ENCODE measurements around the gene ATP6V0E2.

ATP6V0E2 gene

DNA sequence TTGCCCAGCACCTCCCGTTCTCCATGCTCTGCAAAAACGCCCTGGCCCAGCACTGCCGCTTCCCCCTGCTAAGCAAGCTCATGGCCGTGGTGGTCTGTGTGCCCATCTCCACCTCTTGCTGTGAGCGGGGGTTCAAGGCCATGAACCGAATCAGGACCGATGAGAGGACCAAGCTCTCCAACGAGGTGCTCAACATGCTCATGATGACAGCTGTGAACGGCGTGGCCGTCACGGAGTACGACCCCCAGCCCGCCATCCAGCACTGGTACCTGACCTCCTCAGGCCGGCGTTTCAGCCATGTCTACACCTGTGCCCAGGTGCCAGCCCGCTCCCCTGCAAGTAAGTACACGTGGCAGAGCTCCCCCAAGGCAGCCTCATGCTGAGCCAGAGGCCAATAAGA lies 11.6 kb upstream of the ATP6V0E2 start:
- no peak overlapping the region for H3K4me3 ChIP-seq (ENCODE audit: low read depth, low read length)
- in situ Hi-C loops (cut with HindIII; ENCODE audit: low sequenced_read_pairs): no loop called here
- DNase-seq (ENCODE audit: low read depth): no peak
- TF ChIP-seq, protein P1, sequence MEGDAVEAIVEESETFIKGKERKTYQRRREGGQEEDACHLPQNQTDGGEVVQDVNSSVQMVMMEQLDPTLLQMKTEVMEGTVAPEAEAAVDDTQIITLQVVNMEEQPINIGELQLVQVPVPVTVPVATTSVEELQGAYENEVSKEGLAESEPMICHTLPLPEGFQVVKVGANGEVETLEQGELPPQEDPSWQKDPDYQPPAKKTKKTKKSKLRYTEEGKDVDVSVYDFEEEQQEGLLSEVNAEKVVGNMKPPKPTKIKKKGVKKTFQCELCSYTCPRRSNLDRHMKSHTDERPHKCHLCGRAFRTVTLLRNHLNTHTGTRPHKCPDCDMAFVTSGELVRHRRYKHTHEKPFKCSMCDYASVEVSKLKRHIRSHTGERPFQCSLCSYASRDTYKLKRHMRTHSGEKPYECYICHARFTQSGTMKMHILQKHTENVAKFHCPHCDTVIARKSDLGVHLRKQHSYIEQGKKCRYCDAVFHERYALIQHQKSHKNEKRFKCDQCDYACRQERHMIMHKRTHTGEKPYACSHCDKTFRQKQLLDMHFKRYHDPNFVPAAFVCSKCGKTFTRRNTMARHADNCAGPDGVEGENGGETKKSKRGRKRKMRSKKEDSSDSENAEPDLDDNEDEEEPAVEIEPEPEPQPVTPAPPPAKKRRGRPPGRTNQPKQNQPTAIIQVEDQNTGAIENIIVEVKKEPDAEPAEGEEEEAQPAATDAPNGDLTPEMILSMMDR (IDR thresholded peaks at IDR 0.05; ENCODE audit: low read depth, low read length, missing control alignments): no peak

DNA sequence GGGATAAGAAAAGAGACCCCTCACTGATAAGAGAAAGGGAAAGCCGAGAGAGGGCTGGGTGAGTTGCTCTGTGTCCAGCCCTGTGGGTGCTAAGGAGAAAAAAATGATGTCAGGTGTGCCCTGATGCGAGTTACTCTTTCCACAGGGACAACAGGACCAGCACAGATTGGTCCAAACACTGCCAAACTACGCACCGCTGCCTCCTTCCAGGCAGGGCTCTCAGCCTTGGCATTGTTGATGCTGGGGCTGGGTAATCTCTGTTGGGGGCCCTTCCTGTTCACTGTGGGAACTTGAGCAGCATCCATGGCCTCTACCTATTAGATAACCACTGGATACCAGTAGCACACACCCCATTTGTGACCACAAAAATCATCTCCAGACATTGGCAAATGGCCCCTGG lies 10.3 kb upstream of the ATP6V0E2 start:
- H3K4me3 ChIP-seq (ENCODE audit: low read depth, low read length): no peak overlapping the region
- in situ Hi-C loops (cut with HindIII; ENCODE audit: low sequenced_read_pairs): no loop called here
- TF ChIP-seq, protein P1 (IDR thresholded peaks at IDR 0.05; ENCODE audit: low read depth, low read length, missing control alignments): no peak
- no peak for DNase-seq (ENCODE audit: low read depth)

DNA sequence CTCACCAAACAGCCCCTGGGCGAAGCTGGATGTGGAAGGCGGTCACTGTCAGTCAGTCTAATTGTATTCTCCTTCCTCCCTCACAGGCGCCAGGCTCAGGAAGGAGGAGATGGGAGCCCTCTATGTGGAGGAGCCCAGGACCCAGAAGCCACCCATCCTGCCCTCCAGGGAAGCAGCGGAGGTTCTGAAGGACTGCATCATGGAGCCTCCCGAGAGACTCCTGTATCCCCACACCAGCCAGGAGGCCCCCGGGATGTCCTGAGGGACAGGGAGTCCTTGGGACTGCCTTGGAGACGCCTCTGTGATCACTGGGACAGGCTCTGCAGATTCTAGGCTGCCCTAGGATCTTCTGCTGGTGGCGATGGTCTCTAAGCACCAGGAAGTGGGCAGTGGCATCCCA lies 9.7 kb upstream of the ATP6V0E2 start:
- in situ Hi-C loops (cut with HindIII; ENCODE audit: low sequenced_read_pairs): no loop called here
- H3K4me3 ChIP-seq (ENCODE audit: low read depth, low read length): no peak overlapping the region
- no peak for DNase-seq (ENCODE audit: low read depth)
- TF ChIP-seq, protein P1 (IDR thresholded peaks at IDR 0.05; ENCODE audit: low read depth, low read length, missing control alignments): no peak

DNA sequence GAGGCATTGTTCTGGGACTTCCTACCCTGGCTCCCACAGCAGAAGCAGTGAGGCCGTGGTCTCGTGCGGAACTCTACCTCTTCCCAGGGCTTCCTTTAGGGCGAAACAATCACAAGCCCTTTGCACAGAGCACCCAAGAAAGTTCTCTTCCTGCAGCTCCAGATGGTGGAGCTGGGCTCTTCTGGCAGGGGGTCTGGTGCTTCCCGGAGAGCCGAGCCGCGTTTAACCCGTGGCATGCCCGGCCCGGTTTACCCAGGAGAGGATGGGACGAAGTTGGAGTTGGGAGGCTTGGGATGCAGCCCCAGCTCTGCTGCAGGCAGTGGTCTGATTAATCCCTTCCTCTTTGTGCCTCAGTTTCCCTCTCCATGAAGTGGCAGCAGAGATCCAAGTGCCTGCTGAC lies 9.0 kb upstream of the ATP6V0E2 start:
- H3K4me3 ChIP-seq (ENCODE audit: low read depth, low read length): no peak overlapping the region
- no peak for DNase-seq (ENCODE audit: low read depth)
- in situ Hi-C loops (cut with HindIII; ENCODE audit: low sequenced_read_pairs): no loop called here
- TF ChIP-seq, protein P1 (IDR thresholded peaks at IDR 0.05; ENCODE audit: low read depth, low read length, missing control alignments): no peak

DNA sequence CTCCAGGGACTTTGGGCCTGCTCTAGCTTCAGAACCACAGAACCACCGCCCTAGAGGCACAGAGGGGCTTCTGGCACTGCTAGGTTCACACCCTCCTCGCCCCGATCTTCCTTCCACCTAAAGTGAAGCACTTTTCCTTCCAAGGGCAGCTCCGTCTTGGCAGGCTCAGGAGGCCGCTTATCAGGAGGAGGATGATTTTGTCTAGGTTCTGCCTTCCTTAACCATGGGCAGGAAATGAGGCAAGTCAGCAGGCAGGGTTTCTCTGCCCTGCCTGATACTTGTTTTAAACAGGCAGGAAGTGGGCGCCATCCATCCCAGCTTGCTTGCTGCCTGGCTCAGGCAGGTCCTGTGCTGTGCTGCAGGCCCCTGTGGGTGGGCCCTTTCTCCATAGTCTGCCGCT lies 8.3 kb upstream of the ATP6V0E2 start:
- in situ Hi-C loops (cut with HindIII; ENCODE audit: low sequenced_read_pairs): no loop called here
- TF ChIP-seq, protein P1 (IDR thresholded peaks at IDR 0.05; ENCODE audit: low read depth, low read length, missing control alignments): no peak
- no peak for DNase-seq (ENCODE audit: low read depth)
- no peak overlapping the region for H3K4me3 ChIP-seq (ENCODE audit: low read depth, low read length)

DNA sequence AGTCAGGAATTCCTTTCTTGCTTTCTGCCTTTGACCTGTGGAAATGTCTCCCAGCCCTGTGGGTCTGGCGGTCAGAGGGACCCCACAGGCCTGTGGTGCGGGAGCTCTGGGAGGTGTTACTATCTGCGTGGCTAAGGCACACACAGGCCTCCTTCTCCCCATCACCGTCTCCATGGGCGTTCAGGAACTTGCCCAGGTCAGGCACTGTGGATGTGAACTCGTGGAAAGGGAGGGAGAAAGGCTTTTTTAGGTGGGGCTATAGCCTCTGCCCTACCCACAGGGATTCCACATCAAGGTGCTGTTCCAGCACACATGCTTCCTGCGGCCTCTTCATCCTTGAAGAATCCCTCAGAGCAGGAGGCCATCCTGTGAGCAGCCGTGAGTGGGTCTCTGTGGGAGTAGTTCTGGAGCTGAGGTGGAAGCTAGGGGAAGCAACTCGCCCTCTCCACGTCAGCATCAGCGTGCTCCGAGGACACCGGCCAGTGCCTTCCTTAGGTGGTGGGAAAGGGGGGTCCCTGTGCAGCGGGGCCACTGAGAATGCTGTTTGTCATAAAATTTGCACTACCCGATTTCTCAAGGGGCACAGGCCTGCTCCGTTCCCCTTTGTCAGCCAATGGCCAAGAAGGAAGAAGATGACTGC lies 7.5 kb upstream of the ATP6V0E2 start:
- no peak overlapping the region for H3K4me3 ChIP-seq (ENCODE audit: low read depth, low read length)
- TF ChIP-seq, protein P1 (IDR thresholded peaks at IDR 0.05; ENCODE audit: low read depth, low read length, missing control alignments): no peak
- in situ Hi-C loops (cut with HindIII; ENCODE audit: low sequenced_read_pairs): no loop called here
- no peak for DNase-seq (ENCODE audit: low read depth)
